SK-N-SH treated with all-trans-retinoic acid at 6 μM for 48 hours (cell line): ENCODE results near the gene PLCB4.

ENCODE experiments used
- ATAC-seq: fragments of 200-7000 bp; cut with Tn5 transposase; 3 replicates; pipeline ENCODE4 v1.9.1; 2020; ENCODE audit warnings: mild to moderate bottlenecking, moderate library complexity
- ARNTL ChIP-seq: fragments of 450-650 bp; formaldehyde crosslinking; IDR thresholded peaks from 2 replicates; pipeline ENCODE4 v1.5.0; 2020; ENCODE audit warnings: low read depth, mild to moderate bottlenecking, moderate library complexity, borderline replicate concordance
- BACH2 ChIP-seq: fragments of 250-450 bp; sonication (Bioruptor Pico); IDR thresholded peaks from 2 replicates; pipeline ENCODE4 v1.9.0; 2021; ENCODE audit warnings: mild to moderate bottlenecking, borderline replicate concordance
- CSDC2 ChIP-seq: fragments of 250-450 bp; sonication (Bioruptor Pico); IDR thresholded peaks from 2 replicates; pipeline ENCODE4 v1.5.0; 2020; ENCODE audit warnings: mild to moderate bottlenecking, moderate library complexity
- ESRRG ChIP-seq: fragments of 250-450 bp; sonication (Bioruptor Pico); IDR thresholded peaks from 2 replicates; pipeline ENCODE4 v1.6.1; 2021; ENCODE audit warnings: mild to moderate bottlenecking
- GLIS3 ChIP-seq: fragments of 250-450 bp; sonication (Bioruptor Pico); IDR thresholded peaks from 2 replicates; pipeline ENCODE4 v1.5.0; 2020; ENCODE audit warnings: mild to moderate bottlenecking, moderate library complexity
- ISL1 ChIP-seq: fragments of 250-450 bp; sonication (Bioruptor Pico); IDR thresholded peaks from 2 replicates; pipeline ENCODE4 v2.1.2; 2022; ENCODE audit warnings: mild to moderate bottlenecking, moderate library complexity
- OSR1 ChIP-seq: fragments of 250-450 bp; sonication (Bioruptor Pico); IDR thresholded peaks from 2 replicates; pipeline ENCODE4 v1.8.0; 2022; ENCODE audit warnings: moderate library complexity, mild to moderate bottlenecking, inconsistent platforms
- PPARA ChIP-seq: fragments of 250-450 bp; sonication (Bioruptor Pico); IDR thresholded peaks from 2 replicates; pipeline ENCODE4 v1.5.0; 2020; ENCODE audit warnings: mild to moderate bottlenecking, borderline replicate concordance
- RARB ChIP-seq: fragments of 250-450 bp; sonication (Bioruptor Pico); IDR thresholded peaks from 2 replicates; pipeline ENCODE4 v1.8.0; 2021; ENCODE audit warnings: mild to moderate bottlenecking, moderate library complexity
- TCF4 ChIP-seq: fragments of 250-450 bp; sonication (Bioruptor Pico); IDR thresholded peaks from 2 replicates; pipeline ENCODE4 v1.8.0; 2021; ENCODE audit warnings: mild to moderate bottlenecking, moderate library complexity, borderline replicate concordance
- TOX ChIP-seq: fragments of 250-450 bp; sonication (Bioruptor Pico); IDR thresholded peaks from 2 replicates; pipeline ENCODE4 v1.8.0; 2021; ENCODE audit warnings: mild to moderate bottlenecking, moderate library complexity, borderline replicate concordance
- ZC3H10 ChIP-seq: fragments of 250-450 bp; sonication (Bioruptor Pico); IDR thresholded peaks from 2 replicates; pipeline ENCODE4 v1.5.1; 2021; ENCODE audit warnings: mild to moderate bottlenecking, moderate library complexity
- ZFP3 ChIP-seq: fragments of 250-450 bp; sonication (Bioruptor Pico); IDR thresholded peaks from 2 replicates; pipeline ENCODE4 v1.5.0; 2020; ENCODE audit warnings: mild to moderate bottlenecking, moderate library complexity
- ZFP30 ChIP-seq: fragments of 450-650 bp; formaldehyde crosslinking; IDR thresholded peaks from 2 replicates; pipeline ENCODE4 v1.5.0; 2022; ENCODE audit warnings: mild to moderate bottlenecking, moderate library complexity
- ZNF565 ChIP-seq: fragments of 450-650 bp; formaldehyde crosslinking; conservative IDR thresholded peaks from 2 replicates; pipeline ENCODE4 v1.5.0; 2020; ENCODE audit warnings: low read depth, mild to moderate bottlenecking, moderate library complexity
- ZNF70 ChIP-seq: fragments of 450-650 bp; formaldehyde crosslinking; IDR thresholded peaks from 2 replicates; pipeline ENCODE4 v1.5.0; 2020; ENCODE audit warnings: mild to moderate bottlenecking, moderate library complexity
- ZNF8 ChIP-seq: fragments of 450-650 bp; formaldehyde crosslinking; IDR thresholded peaks from 2 replicates; pipeline ENCODE4 v1.5.0; 2020; ENCODE audit warnings: mild to moderate bottlenecking, moderate library complexity
- TF ChIP-seq, protein P1 (sequence below): fragments of 250-450 bp; sonication (Bioruptor Pico); IDR thresholded peaks from 2 replicates; pipeline ENCODE4 v1.8.0; 2021; ENCODE audit warnings: low read depth, mild to moderate bottlenecking, moderate library complexity, borderline replicate concordance
- TF ChIP-seq, protein P2 (sequence below): fragments of 250-450 bp; sonication (Bioruptor Pico); IDR thresholded peaks from 2 replicates; pipeline ENCODE4 v1.5.1; 2020; ENCODE audit warnings: low read depth, mild to moderate bottlenecking, moderate library complexity
- TF ChIP-seq, protein P3 (sequence below): fragments of 250-450 bp; sonication (Bioruptor Pico); IDR thresholded peaks from 2 replicates; pipeline ENCODE4 v1.5.0; 2020; ENCODE audit warnings: mild to moderate bottlenecking, moderate library complexity

PLCB4 gene

DNA sequence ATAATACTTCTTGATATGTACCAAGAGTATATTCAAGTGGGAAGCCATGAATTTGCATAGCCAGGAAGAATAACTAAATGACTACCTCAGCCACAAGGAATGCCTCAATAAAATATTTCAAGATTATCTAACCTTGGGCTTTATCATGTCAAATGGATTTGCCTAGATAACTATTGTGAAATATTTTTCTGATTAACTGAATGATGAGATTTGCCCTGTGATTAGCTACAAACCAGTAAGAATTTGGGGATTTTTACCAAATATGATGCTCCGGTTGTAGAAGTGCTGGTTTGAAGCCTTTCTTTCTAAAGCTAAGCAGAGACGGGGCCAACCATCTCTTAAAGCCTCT, 319.9 kb downstream of the PLCB4 start:
- TF ChIP-seq GLIS3 (CRISPR knock-in tag), result no peak
- TF ChIP-seq PPARA (CRISPR knock-in tag), result no peak
- no peak for TF ChIP-seq ZNF70
- TF ChIP-seq ZC3H10 (CRISPR knock-in tag), result no peak
- no peak for TF ChIP-seq ZFP30 (CRISPR knock-in tag)
- TF ChIP-seq, protein P1, sequence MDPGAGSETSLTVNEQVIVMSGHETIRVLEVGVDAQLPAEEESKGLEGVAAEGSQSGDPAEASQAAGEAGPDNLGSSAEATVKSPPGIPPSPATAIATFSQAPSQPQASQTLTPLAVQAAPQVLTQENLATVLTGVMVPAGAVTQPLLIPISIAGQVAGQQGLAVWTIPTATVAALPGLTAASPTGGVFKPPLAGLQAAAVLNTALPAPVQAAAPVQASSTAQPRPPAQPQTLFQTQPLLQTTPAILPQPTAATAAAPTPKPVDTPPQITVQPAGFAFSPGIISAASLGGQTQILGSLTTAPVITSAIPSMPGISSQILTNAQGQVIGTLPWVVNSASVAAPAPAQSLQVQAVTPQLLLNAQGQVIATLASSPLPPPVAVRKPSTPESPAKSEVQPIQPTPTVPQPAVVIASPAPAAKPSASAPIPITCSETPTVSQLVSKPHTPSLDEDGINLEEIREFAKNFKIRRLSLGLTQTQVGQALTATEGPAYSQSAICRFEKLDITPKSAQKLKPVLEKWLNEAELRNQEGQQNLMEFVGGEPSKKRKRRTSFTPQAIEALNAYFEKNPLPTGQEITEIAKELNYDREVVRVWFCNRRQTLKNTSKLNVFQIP (CRISPR knock-in tag), result no peak
- TF ChIP-seq, protein P2, sequence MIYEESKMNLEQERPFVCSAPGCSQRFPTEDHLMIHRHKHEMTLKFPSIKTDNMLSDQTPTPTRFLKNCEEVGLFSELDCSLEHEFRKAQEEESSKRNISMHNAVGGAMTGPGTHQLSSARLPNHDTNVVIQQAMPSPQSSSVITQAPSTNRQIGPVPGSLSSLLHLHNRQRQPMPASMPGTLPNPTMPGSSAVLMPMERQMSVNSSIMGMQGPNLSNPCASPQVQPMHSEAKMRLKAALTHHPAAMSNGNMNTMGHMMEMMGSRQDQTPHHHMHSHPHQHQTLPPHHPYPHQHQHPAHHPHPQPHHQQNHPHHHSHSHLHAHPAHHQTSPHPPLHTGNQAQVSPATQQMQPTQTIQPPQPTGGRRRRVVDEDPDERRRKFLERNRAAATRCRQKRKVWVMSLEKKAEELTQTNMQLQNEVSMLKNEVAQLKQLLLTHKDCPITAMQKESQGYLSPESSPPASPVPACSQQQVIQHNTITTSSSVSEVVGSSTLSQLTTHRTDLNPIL (CRISPR knock-in tag), result no peak
- no peak for TF ChIP-seq ARNTL (CRISPR knock-in tag)
- no peak for TF ChIP-seq ZNF8
- no peak for ATAC-seq

DNA sequence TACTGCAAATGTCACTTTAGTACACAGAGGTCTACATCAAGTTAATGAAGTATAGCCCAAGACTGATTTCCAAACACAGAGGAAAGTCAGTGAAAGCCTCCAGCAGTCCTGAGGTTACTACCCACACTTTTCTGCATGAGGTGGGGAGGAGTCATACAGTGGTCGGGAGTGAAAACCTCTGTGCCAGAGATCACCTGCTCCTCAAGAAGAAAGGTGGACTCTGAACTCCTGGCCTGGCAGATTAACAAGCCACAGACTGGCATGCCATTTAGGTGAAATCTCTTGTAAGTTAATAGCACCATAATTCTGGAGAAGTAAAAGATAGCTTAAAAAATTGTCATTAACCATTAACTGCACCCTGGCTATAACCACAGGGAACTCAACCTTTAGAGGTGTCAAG, 320.5 kb downstream of the PLCB4 start:
- TF ChIP-seq ZFP3 (no peak), OSR1 (CRISPR knock-in tag) (no peak), ISL1 (CRISPR knock-in tag) (no peak), BACH2 (no peak), CSDC2 (CRISPR knock-in tag) (no peak), ZNF565 (no peak), ESRRG (CRISPR knock-in tag) (no peak)
- TF ChIP-seq, protein P3, sequence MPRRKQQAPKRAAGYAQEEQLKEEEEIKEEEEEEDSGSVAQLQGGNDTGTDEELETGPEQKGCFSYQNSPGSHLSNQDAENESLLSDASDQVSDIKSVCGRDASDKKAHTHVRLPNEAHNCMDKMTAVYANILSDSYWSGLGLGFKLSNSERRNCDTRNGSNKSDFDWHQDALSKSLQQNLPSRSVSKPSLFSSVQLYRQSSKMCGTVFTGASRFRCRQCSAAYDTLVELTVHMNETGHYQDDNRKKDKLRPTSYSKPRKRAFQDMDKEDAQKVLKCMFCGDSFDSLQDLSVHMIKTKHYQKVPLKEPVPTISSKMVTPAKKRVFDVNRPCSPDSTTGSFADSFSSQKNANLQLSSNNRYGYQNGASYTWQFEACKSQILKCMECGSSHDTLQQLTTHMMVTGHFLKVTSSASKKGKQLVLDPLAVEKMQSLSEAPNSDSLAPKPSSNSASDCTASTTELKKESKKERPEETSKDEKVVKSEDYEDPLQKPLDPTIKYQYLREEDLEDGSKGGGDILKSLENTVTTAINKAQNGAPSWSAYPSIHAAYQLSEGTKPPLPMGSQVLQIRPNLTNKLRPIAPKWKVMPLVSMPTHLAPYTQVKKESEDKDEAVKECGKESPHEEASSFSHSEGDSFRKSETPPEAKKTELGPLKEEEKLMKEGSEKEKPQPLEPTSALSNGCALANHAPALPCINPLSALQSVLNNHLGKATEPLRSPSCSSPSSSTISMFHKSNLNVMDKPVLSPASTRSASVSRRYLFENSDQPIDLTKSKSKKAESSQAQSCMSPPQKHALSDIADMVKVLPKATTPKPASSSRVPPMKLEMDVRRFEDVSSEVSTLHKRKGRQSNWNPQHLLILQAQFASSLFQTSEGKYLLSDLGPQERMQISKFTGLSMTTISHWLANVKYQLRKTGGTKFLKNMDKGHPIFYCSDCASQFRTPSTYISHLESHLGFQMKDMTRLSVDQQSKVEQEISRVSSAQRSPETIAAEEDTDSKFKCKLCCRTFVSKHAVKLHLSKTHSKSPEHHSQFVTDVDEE (CRISPR knock-in tag), result no peak
- no peak for ATAC-seq

DNA sequence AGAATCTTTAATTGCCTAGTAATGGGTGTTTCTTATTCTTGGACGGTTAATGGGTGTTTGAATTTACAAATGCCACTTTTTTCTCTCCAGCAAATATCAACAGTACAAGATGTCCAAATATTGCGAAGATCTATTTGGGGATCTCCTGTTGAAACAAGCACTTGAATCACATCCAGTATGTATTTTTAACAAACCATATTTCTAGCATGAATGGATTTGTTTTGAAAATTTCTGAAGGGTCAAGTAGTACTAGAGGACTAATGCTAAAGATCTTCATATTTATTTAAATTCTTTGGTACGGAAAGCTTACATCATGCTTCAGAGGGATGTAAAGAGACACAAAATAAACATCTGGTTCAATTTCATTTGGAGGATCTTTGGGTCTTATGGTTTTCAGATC, 321.6 kb downstream of the PLCB4 start:
- no peak for ATAC-seq
- TF ChIP-seq ZFP30 (CRISPR knock-in tag), result no peak
- no peak for TF ChIP-seq ESRRG (CRISPR knock-in tag)
- no peak for TF ChIP-seq ZNF70
- no peak for TF ChIP-seq ZNF8
- TF ChIP-seq RARB (CRISPR knock-in tag), result no peak
- no peak for TF ChIP-seq ZNF565
- no peak for TF ChIP-seq ZFP3
- no peak for TF ChIP-seq TOX
- no peak for TF ChIP-seq PPARA (CRISPR knock-in tag)
- TF ChIP-seq, protein P1 (CRISPR knock-in tag), result no peak
- no peak for TF ChIP-seq ZC3H10 (CRISPR knock-in tag)
- no peak for TF ChIP-seq ISL1 (CRISPR knock-in tag)
- TF ChIP-seq TCF4 (CRISPR knock-in tag), result no peak
- TF ChIP-seq, protein P2 (CRISPR knock-in tag), result no peak
